GM13977 (cell line): ENCODE results near the gene TPM2.

Experiments
- DNase-seq: peaks from one replicate; pipeline ENCODE4 v3.0.0; 2012; ENCODE audit warnings: low spot score
- in situ Hi-C: fragments of 300-500 bp; cut with MboI; formaldehyde crosslinking; loops from one replicate; pipeline ENCODE4 v1.12.0; 2022; ENCODE audit warnings: low sequenced_read_pairs, low pct_unique_long_range_greater_than_20kb, mixed read lengths, inconsistent platforms; ENCODE audit not compliant: unreplicated experiment
- TF ChIP-seq, protein P1 (sequence below): IDR thresholded peaks from 2 replicates; pipeline ENCODE4 v1.5.1; 2012; ENCODE audit warnings: mild to moderate bottlenecking, control low read depth; ENCODE audit not compliant: insufficient read depth; ENCODE audit errors: extremely low read depth, missing control alignments

The TPM2 gene

DNA sequence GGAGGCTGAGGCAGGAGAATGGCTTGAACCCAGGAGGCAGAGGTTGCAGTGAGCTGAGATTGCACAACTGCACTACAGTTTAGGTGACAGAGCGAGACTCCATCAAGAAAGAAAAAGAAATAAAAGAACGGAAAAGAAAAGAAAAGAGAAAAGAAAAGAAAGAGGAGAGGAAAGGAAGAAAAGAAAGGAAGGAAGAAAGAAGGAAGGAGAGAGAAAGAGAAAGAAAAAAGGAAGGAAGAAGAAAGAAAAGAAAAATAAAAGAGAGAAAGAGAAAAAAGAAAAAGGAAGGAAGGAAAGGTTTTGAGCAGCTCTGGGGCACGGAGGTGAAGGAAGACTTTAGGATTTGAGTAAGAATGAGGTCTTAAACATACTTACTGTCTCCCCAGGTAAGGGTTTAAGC lies 23.9 kb upstream of the TPM2 start:
- in situ Hi-C loops: no loop called here
- TF ChIP-seq, protein P1, sequence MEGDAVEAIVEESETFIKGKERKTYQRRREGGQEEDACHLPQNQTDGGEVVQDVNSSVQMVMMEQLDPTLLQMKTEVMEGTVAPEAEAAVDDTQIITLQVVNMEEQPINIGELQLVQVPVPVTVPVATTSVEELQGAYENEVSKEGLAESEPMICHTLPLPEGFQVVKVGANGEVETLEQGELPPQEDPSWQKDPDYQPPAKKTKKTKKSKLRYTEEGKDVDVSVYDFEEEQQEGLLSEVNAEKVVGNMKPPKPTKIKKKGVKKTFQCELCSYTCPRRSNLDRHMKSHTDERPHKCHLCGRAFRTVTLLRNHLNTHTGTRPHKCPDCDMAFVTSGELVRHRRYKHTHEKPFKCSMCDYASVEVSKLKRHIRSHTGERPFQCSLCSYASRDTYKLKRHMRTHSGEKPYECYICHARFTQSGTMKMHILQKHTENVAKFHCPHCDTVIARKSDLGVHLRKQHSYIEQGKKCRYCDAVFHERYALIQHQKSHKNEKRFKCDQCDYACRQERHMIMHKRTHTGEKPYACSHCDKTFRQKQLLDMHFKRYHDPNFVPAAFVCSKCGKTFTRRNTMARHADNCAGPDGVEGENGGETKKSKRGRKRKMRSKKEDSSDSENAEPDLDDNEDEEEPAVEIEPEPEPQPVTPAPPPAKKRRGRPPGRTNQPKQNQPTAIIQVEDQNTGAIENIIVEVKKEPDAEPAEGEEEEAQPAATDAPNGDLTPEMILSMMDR: no peak
- no peak for DNase-seq

DNA sequence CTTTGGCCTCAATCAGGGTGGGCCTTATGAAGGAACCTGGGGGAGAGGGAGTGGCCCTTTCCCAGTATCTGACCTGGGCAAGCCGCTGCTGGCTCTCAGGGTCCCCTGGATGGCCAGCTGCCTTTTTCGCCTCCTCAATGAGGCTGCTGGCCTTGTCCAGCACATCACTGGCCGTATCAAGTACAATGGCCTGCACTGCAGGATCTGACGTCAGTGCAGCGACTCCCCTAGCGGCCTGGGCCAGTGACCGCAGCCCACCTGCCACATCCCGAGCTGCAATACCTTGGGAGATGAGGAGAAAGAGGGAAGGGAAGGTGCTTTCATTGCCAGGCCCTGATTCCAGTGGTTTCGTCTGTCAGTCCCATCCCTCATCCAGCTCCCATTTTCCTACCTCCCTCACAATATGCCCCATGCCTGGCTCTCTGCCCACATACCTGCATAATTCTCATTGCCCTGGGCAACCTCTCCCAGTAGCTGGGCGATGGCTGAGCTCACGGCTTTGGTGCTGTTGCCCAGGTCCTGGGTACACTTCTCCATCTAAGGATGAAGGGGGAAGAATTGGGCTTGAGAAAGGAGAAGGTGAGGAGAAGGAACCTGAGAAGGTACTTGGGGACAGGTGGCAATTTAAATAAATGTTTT lies 23.2 kb upstream of the TPM2 start:
- TF ChIP-seq, protein P1: no peak
- in situ Hi-C loops: no loop called here
- DNase-seq: no peak

DNA sequence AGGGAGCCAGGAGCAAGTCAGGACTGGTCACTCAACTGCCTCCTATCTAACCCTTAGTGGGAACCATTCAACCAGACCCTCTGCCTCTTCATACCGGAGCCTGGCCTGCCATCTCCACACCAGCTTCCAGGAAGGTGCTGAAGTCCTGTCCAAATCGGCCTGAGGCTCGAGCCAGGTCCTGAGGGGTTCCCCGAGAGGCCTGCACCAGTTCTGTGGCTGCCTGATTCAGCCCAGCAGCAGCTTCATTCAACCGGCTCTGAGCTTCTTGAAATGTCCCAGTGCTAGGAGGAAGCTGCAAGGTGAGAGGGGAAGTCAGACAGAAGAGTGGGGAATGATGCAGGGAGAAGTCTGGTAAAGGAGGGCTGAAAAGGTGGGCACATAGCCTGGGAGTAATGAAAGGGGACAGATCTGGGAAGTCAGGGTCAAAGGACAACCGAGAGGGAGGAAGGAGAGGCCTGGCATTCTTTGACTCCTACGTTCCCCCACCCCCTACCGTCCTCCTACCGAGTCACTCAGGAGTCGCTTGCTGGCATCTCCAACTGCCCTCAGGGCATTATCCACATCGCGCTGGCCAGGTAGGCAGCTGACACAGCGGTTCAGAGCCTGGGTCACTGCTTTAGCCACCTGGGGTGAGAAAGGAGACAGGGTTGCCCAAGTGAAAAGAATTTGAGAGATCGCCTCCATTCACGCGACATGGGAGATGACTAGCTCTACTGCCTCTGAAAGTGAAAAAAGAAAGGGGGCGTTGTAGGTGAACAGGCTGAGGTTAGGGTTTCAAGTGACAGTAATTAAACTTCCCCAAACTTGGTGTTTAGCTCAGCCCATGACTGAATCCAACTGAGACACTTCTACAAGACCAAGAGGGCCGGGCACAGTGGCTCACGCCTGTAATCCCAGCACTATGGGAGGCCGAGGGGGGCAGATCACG lies 22.0 kb upstream of the TPM2 start:
- TF ChIP-seq, protein P1: no peak
- in situ Hi-C loops: no loop called here
- DNase-seq: peak; percentile 60

DNA sequence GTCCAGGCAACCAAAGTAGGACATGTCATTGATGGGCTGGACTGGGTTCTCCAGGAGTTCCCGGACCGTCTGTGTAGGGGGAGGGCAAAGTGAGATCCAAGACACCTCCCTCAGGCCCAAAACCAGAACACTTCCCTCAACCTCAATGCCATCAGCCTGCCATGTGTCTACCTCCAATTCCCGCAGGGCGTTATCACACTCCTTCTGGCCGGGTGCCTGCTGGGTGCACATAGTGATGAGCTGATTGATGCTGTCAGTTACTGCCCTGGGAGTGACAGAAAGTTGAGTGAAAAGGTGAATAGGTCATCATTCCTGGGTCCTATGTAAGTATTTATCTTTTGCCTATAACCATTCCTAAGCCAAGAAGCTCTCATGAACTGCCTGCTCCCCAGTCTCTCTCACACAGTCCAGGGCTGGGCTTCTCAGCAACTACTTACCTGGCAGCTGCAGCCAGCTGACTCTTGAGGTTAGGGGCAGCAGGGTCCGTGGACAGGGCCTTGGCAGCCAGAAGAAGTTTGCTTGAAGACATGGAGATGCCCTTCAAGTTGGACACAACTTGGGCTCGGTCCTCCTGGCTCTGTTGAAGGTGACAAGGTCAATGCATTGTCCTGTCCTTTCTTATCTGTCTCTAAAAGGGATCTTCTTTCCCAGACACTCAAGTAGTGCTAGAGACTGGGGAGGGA lies 21.2 kb upstream of the TPM2 start:
- in situ Hi-C loops: no loop called here
- no peak for DNase-seq
- TF ChIP-seq, protein P1: no peak

DNA sequence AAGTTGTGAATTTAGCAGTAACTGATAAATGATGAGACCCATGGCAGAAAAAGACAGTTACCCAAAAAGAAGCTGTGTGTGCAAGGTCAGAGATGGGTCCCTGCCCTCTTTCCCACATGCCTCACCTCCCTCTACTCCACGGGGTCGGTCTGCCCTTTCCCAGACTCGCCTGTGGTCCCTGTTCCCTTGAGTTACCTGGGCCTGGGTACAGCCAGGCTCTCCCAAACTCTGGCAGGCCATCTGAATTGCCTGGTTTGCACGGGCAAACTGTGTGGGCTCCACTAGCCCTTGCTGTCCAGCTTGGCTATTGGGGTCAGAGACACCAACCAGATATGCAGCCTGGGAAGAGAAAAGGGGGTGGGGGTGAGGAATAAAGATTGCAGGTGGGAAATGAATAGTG lies 18.4 kb upstream of the TPM2 start:
- no peak for DNase-seq
- TF ChIP-seq, protein P1: no peak
- in situ Hi-C loops: no loop called here

DNA sequence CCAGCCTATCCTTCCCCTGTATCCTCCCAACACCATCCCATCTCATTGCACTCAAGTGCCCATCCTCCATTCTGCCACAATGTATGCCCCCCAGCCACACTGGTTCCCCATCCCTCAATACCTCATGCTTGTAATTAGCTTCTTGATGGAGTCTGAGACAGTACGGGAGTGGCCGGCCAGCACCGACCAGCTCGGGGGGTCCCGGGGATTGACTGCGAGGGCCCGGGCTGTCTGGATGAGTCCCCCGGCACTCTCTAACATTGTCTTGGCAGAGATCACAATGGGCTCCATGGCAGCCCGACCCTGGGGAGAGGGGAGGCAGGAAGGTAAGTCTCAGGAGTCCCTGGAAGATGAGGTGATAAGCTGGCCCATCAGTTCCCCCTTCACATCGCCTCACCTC lies 17.2 kb upstream of the TPM2 start:
- no peak for DNase-seq
- in situ Hi-C loops: no loop called here
- TF ChIP-seq, protein P1: no peak
